HepG2 (cell line): ENCODE measurements around the gene RAMAC. TPM values are rescaled to one million over a fixed set of nuclear protein-coding genes. Genes with fewer than 3 reads are reported as not detected.

Experiments used
- ATAC-seq: fragments of 200-7000 bp; cut with Tn5 transposase; 3 replicates; pipeline ENCODE4 v1.9.1; 2020; ENCODE audit warnings: mild to moderate bottlenecking, moderate library complexity
- BruUV-seq: library from RNA; stranded (reverse); fragments of 400-500 nt; replicated peaks from 2 replicates; lab custom pipeline; 2021; lab: Mats Ljungman, UMichigan
- CTCF ChIA-PET: fragments of 300-600 bp; formaldehyde crosslinking; extraction: SDS; loops from one replicate; lab custom pipeline; 2021; ENCODE audit warnings: low total read pairs, inconsistent platforms, low intra/inter-chr PET ratio; lab: Yijun Ruan, JAX
- POLR2A ChIA-PET: fragments of 350-600 bp; sonication (Branson Sonifier 250); formaldehyde crosslinking; loops from one replicate; lab custom pipeline; 2020; ENCODE audit warnings: antibody characterized with exemption, inconsistent platforms; lab: Yijun Ruan, JAX
- DNase-seq: peaks from one replicate; pipeline ENCODE4 v3.0.0-alpha.2; 2015; ENCODE audit warnings: low spot score
- FAIRE-seq: peaks from 3 replicates; lab custom pipeline; 2011; peaks lifted over from hg19 to GRCh38; lab: Jason Lieb, UNC
- H2AFZ ChIP-seq: one replicate; pipeline ENCODE4 v1.6.1; 2011; ENCODE audit warnings: low read length, inconsistent platforms
- H3K27ac ChIP-seq: fragments of 300-600 bp; 3 replicates; pipeline ENCODE4 v1.8.0; 2011; ENCODE audit warnings: mixed run types, mild to moderate bottlenecking, mixed read lengths, low read length, inconsistent platforms; ENCODE audit not compliant: insufficient read depth; ENCODE audit errors: extremely low read length
- H3K27me3 ChIP-seq, 2 experiments: fragments of 200-600 bp in 1 of 2; 2 replicates in 1 of 2; 3 replicates in 1 of 2; pipeline versions ENCODE4 v1.6.0 to v1.8.0; 2011; ENCODE audit warnings: low read length in 2 of 2, mild to moderate bottlenecking in 2 of 2, moderate library complexity in 2 of 2, inconsistent platforms in 1 of 2; ENCODE audit not compliant: insufficient read depth in 2 of 2, control insufficient read depth in 1 of 2
- H3K36me3 ChIP-seq, 2 experiments: fragments of 200-600 bp in 1 of 2; replicated peaks in 1 of 2; 2 replicates in 1 of 2; 3 replicates in 1 of 2; pipeline versions ENCODE4 v1.5.1 to v1.8.0; 2011; ENCODE audit warnings: low read length in 2 of 2, inconsistent platforms in 1 of 2; ENCODE audit not compliant: insufficient read depth in 2 of 2, control insufficient read depth in 1 of 2
- H3K4me1 ChIP-seq: 2 replicates; pipeline ENCODE4 v1.5.1; 2012; ENCODE audit warnings: low read length, inconsistent platforms; ENCODE audit not compliant: insufficient read depth
- H3K4me2 ChIP-seq: 2 replicates; pipeline ENCODE4 v1.6.0; 2011; ENCODE audit warnings: low read depth, low read length, inconsistent platforms
- H3K4me3 ChIP-seq, 3 experiments: fragments of 200-600 bp in 1 of 3; sonication (generic), shearing (Covaris generic) in 1 of 3; replicated peaks in 1 of 3; 2 replicates each; pipeline ENCODE4 v1.5.1; 2011 to 2016; ENCODE audit warnings: low read length in 3 of 3, inconsistent platforms in 2 of 3, low read depth in 2 of 3, mild to moderate bottlenecking in 2 of 3, control low read depth in 1 of 3, mixed read lengths in 1 of 3; ENCODE audit not compliant: insufficient read depth in 1 of 3
- H3K79me2 ChIP-seq: one replicate; pipeline ENCODE4 v1.6.1; 2011; ENCODE audit warnings: low read length, inconsistent platforms; ENCODE audit not compliant: insufficient read depth
- H3K9ac ChIP-seq: 2 replicates; pipeline ENCODE4 v1.6.0; 2011; ENCODE audit warnings: mild to moderate bottlenecking, low read depth, low read length, inconsistent platforms; ENCODE audit not compliant: insufficient read depth
- H3K9me3 ChIP-seq: 2 replicates; pipeline ENCODE4 v1.5.1; 2012; ENCODE audit warnings: mild to moderate bottlenecking, low read length
- H4K20me1 ChIP-seq: 2 replicates; pipeline ENCODE4 v1.6.0; 2011; ENCODE audit warnings: inconsistent platforms, mild to moderate bottlenecking, low read length, moderate library complexity; ENCODE audit not compliant: insufficient read depth
- KDM5B ChIP-seq: sonication (generic); formaldehyde crosslinking; IDR thresholded peaks from 2 replicates; pipeline ENCODE4 v1.4.0; 2020; ENCODE audit warnings: missing genetic modification reagents, mild to moderate bottlenecking, borderline replicate concordance
- KLF16 ChIP-seq, 2 experiments: sonication (generic) in 1 of 2; formaldehyde crosslinking in 1 of 2; IDR thresholded peaks; 2 replicates each; pipeline versions ENCODE4 v1.6.1 to v1.8.0; 2016 to 2023; ENCODE audit warnings: missing genetic modification reagents in 2 of 2, missing compliant biosample characterization in 1 of 2
- POGZ ChIP-seq: sonication (generic); formaldehyde crosslinking; IDR thresholded peaks from 2 replicates; pipeline ENCODE4 v1.4.0; 2020; ENCODE audit warnings: mild to moderate bottlenecking, missing genetic modification reagents
- SOX13 ChIP-seq, 3 experiments: fragments of 450-650 bp in 1 of 3; sonication (generic) in 1 of 3; formaldehyde crosslinking in 1 of 3; IDR thresholded peaks in 2 of 3; conservative IDR thresholded peaks in 1 of 3; 2 replicates each; pipeline versions ENCODE4 v1.5.0 to v1.6.1; 2016 to 2020; ENCODE audit warnings: antibody characterized with exemption in 1 of 3, mild to moderate bottlenecking in 1 of 3, missing compliant biosample characterization in 1 of 3, missing genetic modification reagents in 1 of 3, moderate library complexity in 1 of 3
- ZBTB25 ChIP-seq: IDR thresholded peaks from 2 replicates; pipeline ENCODE4 v1.6.1; 2018; ENCODE audit warnings: missing genetic modification reagents
- WGBS: methylation state at CpG from one replicate; pipeline ENCODE4 v1.1.6; 2017; ENCODE audit warnings: low lambda C conversion rate; 5-methylcytosine and 5-hydroxymethylcytosine counted together
- in situ Hi-C: cut with HindIII; loops from 2 replicates; pipeline ENCODE4 v1.10.0; 2017; ENCODE audit warnings: low pct_unique_long_range_greater_than_20kb; ENCODE audit not compliant: extremely low pct_ligation_motif_present
- intact Hi-C: fragments of 100-400 bp; cut with micrococcal nuclease; formaldehyde crosslinking; loops from one replicate; pipeline ENCODE4 v1.10.0; 2022; ENCODE audit not compliant: unreplicated experiment
- polyA plus RNA-seq, 8 experiments: library from polyadenylated mRNA; depleted of rRNA in 3 of 8; stranded (reverse) in 7 of 8; unstranded in 1 of 8; fragments of >200 nt; fragmentation: Illumina TruSeq in 4 of 8; extraction: Trizol in 4 of 8; gene quantifications; 2 replicates each; pipeline versions ENCODE4 v1.2.1 to v1.2.3, GENCODE V29; 2011 to 2016; ENCODE audit warnings: low read depth in 4 of 8, missing spikeins in 1 of 8, mixed read lengths in 1 of 8; ENCODE audit not compliant: insufficient read depth in 1 of 8
- total RNA-seq, 5 experiments: library from RNA; depleted of rRNA; stranded (reverse); fragments of >200 nt; fragmentation: Illumina TruSeq; extraction: Trizol; gene quantifications; 2 replicates each; pipeline ENCODE4 v1.2.3, GENCODE V29; 2016; ENCODE audit warnings: low read depth in 1 of 5

Gene RAMAC
- total and polyA plus RNA-seq, 2 of the 13 experiments (the other 11 are each of a cell fraction or from before 2014, with no cell fraction given): 22.2 to 45.9 TPM

GRCh38 chr15:82999426-82999825 lies 13.4 kb downstream of the RAMAC start:
- Histone ChIP-seq H3K4me3 (no peak overlapping the region), H3K79me2 (no peaks in the 10 kb centered on the region), H3K27ac (no peak overlapping the region), H3K36me3 (no peaks in the 10 kb centered on the region; a peak in 1 of 5 replicates), H2AFZ (no peak overlapping the region), H3K27me3 (no peaks in the 10 kb centered on the region), H4K20me1 (no peaks in the 10 kb centered on the region), H3K4me2 (no peak overlapping the region), H3K9me3 (no peaks in the 10 kb centered on the region), H3K9ac (no peak overlapping the region), H3K4me1 (no peaks in the 10 kb centered on the region)
- BruUV-seq: no TSS peak
- intact Hi-C loops (no loop called here), in situ Hi-C loops (no loop called here)
- TF ChIP-seq KDM5B (CRISPR knock-in tag): no peak
- TF ChIP-seq KLF16 (CRISPR knock-in tag; IDR thresholded peaks at IDR 0.05): no peak
- TF ChIP-seq POGZ (CRISPR knock-in tag): no peak
- TF ChIP-seq SOX13 (IDR thresholded peaks at IDR 0.05): no peak
- no peak for TF ChIP-seq SOX13 (CRISPR knock-in tag; conservative IDR thresholded peaks at IDR 0.05 in 1 of 2, IDR thresholded peaks at IDR 0.05 in 1 of 2)
- no peak for TF ChIP-seq ZBTB25 (CRISPR knock-in tag)
- WGBS: over 99% methylated on average over 6 of the region's 6 CpGs
- FAIRE-seq: no peak
- CTCF ChIA-PET: interaction anchor here (1.9 kb wide), 1 partner anchor 150 kb away, joined by 17 read pairs; no protein-coding TSS in a partner anchor
- ATAC-seq: no peak
- POLR2A ChIA-PET: interaction anchor here (1.2 kb wide), 1 partner anchor 12 kb away, joined by 4 read pairs; the partner anchor contains the start of gene C15orf40
- DNase-seq: no peak
